Skin of body (tissue), 2 donors: ENCODE data around the gene EVC. TPM values are rescaled to one million over a fixed set of nuclear protein-coding genes. Genes with fewer than 3 reads are reported as not detected.
"Not testable (repeated sequence)": the region's sequence is repeated elsewhere in the genome, so short reads cannot be mapped to it uniquely, and the experiment has no call there.

Source experiments
- DNase-seq: peaks from one replicate; lab custom pipeline; 2025; lab: John Stamatoyannopoulos, UW
- total RNA-seq: library from RNA; depleted of rRNA; stranded (reverse); fragments of >200 nt; gene quantifications from one replicate; pipeline ENCODE4 v1.2.3, GENCODE V29; 2014

EVC gene
- total RNA-seq, 1 donor from 2014 or later, result 24.5 TPM

GRCh38 chr4:5839751-5840674 lies 129.0 kb downstream of the EVC start:
- DNase-seq, result peak; percentile 95

- no peak for DNase-seq
Observed at GRCh38 chr4:5842456-5842855, 131.5 kb downstream of the EVC start.

GRCh38 chr4:5843573-5844530 lies 132.9 kb downstream of the EVC start:
- no peak for DNase-seq

GRCh38 chr4:5845035-5845905 lies 134.3 kb downstream of the EVC start:
- DNase-seq, result no peak

GRCh38 chr4:5851637-5852301 lies 140.8 kb downstream of the EVC start:
- no peak for DNase-seq

- DNase-seq, result no peak
Observed at GRCh38 chr4:5852523-5853202, 141.7 kb downstream of the EVC start.

GRCh38 chr4:5854929-5855328 lies 143.9 kb downstream of the EVC start:
- DNase-seq, result no peak

- not testable (repeated sequence) for DNase-seq
Observed at GRCh38 chr4:5856362-5856761, 145.4 kb downstream of the EVC start.

- DNase-seq, result no peak
Observed at GRCh38 chr4:5857199-5857598, 146.2 kb downstream of the EVC start.

- DNase-seq, result no peak
Observed at GRCh38 chr4:5858020-5858769, 147.2 kb downstream of the EVC start.

- DNase-seq, result no peak
Observed at GRCh38 chr4:5863461-5864113, 152.6 kb downstream of the EVC start.

Other genes with a start within 250 kb of the EVC start
- 7.2 TPM for gene EVC2, start 2.6 kb upstream of the EVC start, total RNA-seq
- gene CRMP1, start 181.9 kb downstream of the EVC start, total RNA-seq, result 6.0 TPM